CD4-positive, alpha-beta T cell (primary cell): ENCODE data around the gene GPR142. TPM values are rescaled to one million over a fixed set of nuclear protein-coding genes. Genes with fewer than 3 reads are reported as not detected.
"Not testable (repeated sequence)": the region's sequence is repeated elsewhere in the genome, so short reads cannot be mapped to it uniquely, and the experiment has no call there.

Source experiments
- ATAC-seq: fragments of 200-7000 bp; cut with Tn5 transposase; one replicate; pipeline ENCODE4 v1.10.0; 2022; ENCODE audit warnings: mild to moderate bottlenecking; ENCODE audit not compliant: poor library complexity
- CTCF ChIA-PET: fragments of 350-600 bp; sonication (Branson Sonifier 250); formaldehyde crosslinking; loops from one replicate; lab custom pipeline; 2021; ENCODE audit warnings: antibody characterized with exemption, inconsistent platforms; lab: Charles Lee
- POLR2A ChIA-PET: fragments of 350-600 bp; sonication (Branson Sonifier 250); formaldehyde crosslinking; loops from one replicate; lab custom pipeline; 2021; ENCODE audit warnings: antibody characterized with exemption, inconsistent platforms; lab: Charles Lee
- DNase-seq, 14 experiments: peaks; one replicate each; pipeline ENCODE4 v3.0.0-alpha.2; 2013 to 2020; ENCODE audit warnings: mixed read lengths in 2 of 14
- H3K27ac ChIP-seq, 2 donors: one replicate each; pipeline versions ENCODE4 v1.5.1 to v1.7.0; 2013; ENCODE audit warnings: low read length in 2 of 2, low read depth in 1 of 2, mild to moderate bottlenecking in 1 of 2
- H3K27me3 ChIP-seq, 2 experiments: 1 replicate in 1 of 2; 2 replicates in 1 of 2; pipeline versions ENCODE4 v1.6.1 to v1.7.0; 2013; ENCODE audit warnings: low read length in 2 of 2, control low read depth in 1 of 2, mild to moderate bottlenecking in 1 of 2, moderate library complexity in 1 of 2; ENCODE audit not compliant: insufficient read depth in 2 of 2, control insufficient read depth in 1 of 2
- H3K36me3 ChIP-seq: one replicate; pipeline ENCODE4 v1.6.1; 2013; ENCODE audit warnings: low read length, control low read depth; ENCODE audit not compliant: insufficient read depth
- H3K4me1 ChIP-seq: one replicate; pipeline ENCODE4 v1.6.1; 2013; ENCODE audit warnings: low read length, control low read depth; ENCODE audit not compliant: insufficient read depth
- H3K4me3 ChIP-seq: one replicate; pipeline ENCODE4 v1.5.1; 2013; ENCODE audit warnings: mild to moderate bottlenecking, low read length, moderate library complexity
- H3K9me3 ChIP-seq, 2 experiments: 1 replicate in 1 of 2; 2 replicates in 1 of 2; pipeline versions ENCODE4 v1.6.1 to v1.7.0; 2013; ENCODE audit warnings: low read length in 2 of 2, mild to moderate bottlenecking in 2 of 2, control low read depth in 1 of 2, moderate library complexity in 1 of 2; ENCODE audit not compliant: control insufficient read depth in 1 of 2, insufficient read depth in 1 of 2
- H3K27ac Mint-ChIP-seq: one replicate; pipeline ENCODE4 v1.8.0; 2020; ENCODE audit warnings: mixed read lengths
- H3K27me3 Mint-ChIP-seq: one replicate; pipeline ENCODE4 v1.8.0; 2021; ENCODE audit warnings: mixed read lengths
- H3K36me3 Mint-ChIP-seq: one replicate; pipeline ENCODE4 v1.8.0; 2021; ENCODE audit warnings: low read depth, mixed read lengths
- H3K4me1 Mint-ChIP-seq: one replicate; pipeline ENCODE4 v1.8.0; 2021; ENCODE audit warnings: low read depth, mixed read lengths
- H3K4me3 Mint-ChIP-seq: one replicate; pipeline ENCODE4 v1.8.0; 2020; ENCODE audit warnings: mild to moderate bottlenecking, mixed read lengths
- H3K9me3 Mint-ChIP-seq: one replicate; pipeline ENCODE4 v1.8.0; 2020; ENCODE audit warnings: mixed read lengths
- CTCF ChIP-seq: fragments of 200-600 bp; IDR thresholded peaks from one replicate; pipeline ENCODE4 v1.8.0; 2022; ENCODE audit warnings: antibody characterized with exemption, mild to moderate bottlenecking
- intact Hi-C, 2 experiments: fragments of 100-400 bp; cut with DNase I in 1 of 2; cut with micrococcal nuclease in 1 of 2; formaldehyde crosslinking; loops; one replicate each; pipeline versions ENCODE4 v1.15.1 to v1.9.0; 2023 to 2025; cut with DNase I, micrococcal nuclease
- total RNA-seq, 174 experiments: library from RNA in 2 of 174; stranded (reverse) in 2 of 174; gene quantifications; one replicate each; pipeline ENCODE4 v1.2.3 and lab custom pipeline; 2021 to 2026

GPR142 gene
- total RNA-seq, 2 experiments from 2014 or later: not detected

- Mint-ChIP-seq H3K36me3 (no peaks in the 10 kb centered on the region), H3K27ac (no peak overlapping the region), H3K4me1 (no peaks in the 10 kb centered on the region), H3K9me3 (no peaks in the 10 kb centered on the region), H3K4me3 (no peak overlapping the region), H3K27me3 (peaks cover 4% of the 10 kb centered on the region)
- CTCF ChIA-PET: no interaction called here
- H3K9me3 ChIP-seq: no peaks in the 10 kb centered on the region
- H3K36me3 ChIP-seq: no peaks in the 10 kb centered on the region
- H3K4me3 ChIP-seq: no peak overlapping the region
- DNase-seq (no peak), ATAC-seq (no peak)
- H3K27me3 ChIP-seq: no peaks in the 10 kb centered on the region
- no peak for TF ChIP-seq CTCF
- intact Hi-C loops: no loop called here
- H3K27ac ChIP-seq: no peak overlapping the region
- no peaks in the 10 kb centered on the region for H3K4me1 ChIP-seq
- POLR2A ChIA-PET: no interaction called here
Observed at GRCh38 chr17:74404218-74404617, 36.9 kb downstream of the GPR142 start.

GRCh38 chr17:74404789-74405188, 37.5 kb downstream of the GPR142 start:
- peaks cover 4% of the 10 kb centered on the region for H3K27me3 Mint-ChIP-seq
- intact Hi-C loops: no loop called here
- Histone ChIP-seq H3K4me1 (no peaks in the 10 kb centered on the region), H3K27me3 (no peaks in the 10 kb centered on the region), H3K9me3 (no peaks in the 10 kb centered on the region), H3K27ac (no peak overlapping the region), H3K36me3 (no peaks in the 10 kb centered on the region), H3K4me3 (no peak overlapping the region)
- no peaks in the 10 kb centered on the region for H3K36me3 Mint-ChIP-seq
- ChIA-PET CTCF (no interaction called here), POLR2A (no interaction called here)
- no peaks in the 10 kb centered on the region for H3K4me1 Mint-ChIP-seq
- no peak for ATAC-seq
- H3K4me3 Mint-ChIP-seq: no peak overlapping the region
- no peak overlapping the region for H3K27ac Mint-ChIP-seq
- no peaks in the 10 kb centered on the region for H3K9me3 Mint-ChIP-seq
- TF ChIP-seq CTCF: no peak
- DNase-seq: no peak

- H3K27me3 Mint-ChIP-seq, H3K36me3 ChIP-seq, CTCF ChIA-PET, H3K9me3 Mint-ChIP-seq, ATAC-seq, POLR2A ChIA-PET, H3K4me1 Mint-ChIP-seq, H3K9me3 ChIP-seq, H3K4me3 Mint-ChIP-seq, H3K36me3 Mint-ChIP-seq, H3K27ac Mint-ChIP-seq, H3K27me3 ChIP-seq, H3K4me1 ChIP-seq, DNase-seq, H3K4me3 ChIP-seq, intact Hi-C loops, H3K27ac ChIP-seq: not testable (repeated sequence)
Observed at GRCh38 chr17:74405311-74405710, 38.0 kb downstream of the GPR142 start.

GRCh38 chr17:74407384-74407783, 40.1 kb downstream of the GPR142 start:
- CTCF ChIA-PET: no interaction called here
- no peak for ATAC-seq
- no peak overlapping the region for H3K27ac Mint-ChIP-seq
- no peak overlapping the region for H3K4me3 Mint-ChIP-seq
- DNase-seq: no peak
- POLR2A ChIA-PET: no interaction called here
- intact Hi-C loops: no loop called here
- no peak for TF ChIP-seq CTCF
- Histone ChIP-seq H3K36me3 (no peaks in the 10 kb centered on the region), H3K27me3 (no peaks in the 10 kb centered on the region), H3K4me1 (no peaks in the 10 kb centered on the region), H3K4me3 (no peak overlapping the region), H3K27ac (no peak overlapping the region), H3K9me3 (no peaks in the 10 kb centered on the region)
- H3K27me3 Mint-ChIP-seq: peaks cover 10% of the 10 kb centered on the region
- H3K4me1 Mint-ChIP-seq: no peaks in the 10 kb centered on the region
- no peaks in the 10 kb centered on the region for H3K9me3 Mint-ChIP-seq
- H3K36me3 Mint-ChIP-seq: no peaks in the 10 kb centered on the region
